Caco-2 (cell line): ENCODE results near the gene TP63. TPM values are rescaled to one million over a fixed set of nuclear protein-coding genes. Genes with fewer than 3 reads are reported as not detected.

Source experiments
- BruUV-seq: library from RNA; stranded (reverse); fragments of 400-500 nt; replicated peaks from 2 replicates; lab custom pipeline; 2021; lab: Mats Ljungman, UMichigan
- CTCF ChIA-PET: fragments of 300-600 bp; sonication (Branson Sonifier 250); formaldehyde crosslinking; loops from one replicate; lab custom pipeline; 2022; ENCODE audit warnings: antibody characterized with exemption; lab: Charles Lee
- POLR2A ChIA-PET: fragments of 300-600 bp; sonication (Branson Sonifier 250); formaldehyde crosslinking; loops from one replicate; lab custom pipeline; 2022; ENCODE audit warnings: antibody characterized with exemption; lab: Charles Lee
- DNase-seq, 2 experiments: peaks; one replicate each; pipeline versions ENCODE4 v3.0.0 to v3.0.0-alpha.2; 2020 to 2022
- H3K27me3 ChIP-seq: replicated peaks from 2 replicates; pipeline ENCODE4 v1.6.0; 2011; ENCODE audit warnings: low read length; ENCODE audit not compliant: control insufficient read depth, insufficient read depth
- H3K36me3 ChIP-seq: 2 replicates; pipeline ENCODE4 v1.5.1; 2011; ENCODE audit warnings: low read length; ENCODE audit not compliant: control insufficient read depth, insufficient read depth
- H3K4me1 ChIP-seq: fragments of 250-450 bp; sonication (Bioruptor Pico); 2 replicates; pipeline ENCODE4 v1.5.1; 2020; ENCODE audit warnings: mild to moderate bottlenecking
- H3K4me3 ChIP-seq: 2 replicates; pipeline ENCODE4 v1.5.1; 2011; ENCODE audit warnings: low read depth, mild to moderate bottlenecking, control low read depth, low read length
- H3K9me3 ChIP-seq: fragments of 250-450 bp; sonication (Bioruptor Pico); 2 replicates; pipeline ENCODE4 v1.5.1; 2020; ENCODE audit warnings: mild to moderate bottlenecking, moderate library complexity
- H3K27ac Mint-ChIP-seq: one replicate; pipeline ENCODE4 v1.8.0; 2022; ENCODE audit warnings: mixed read lengths; ENCODE audit not compliant: unreplicated experiment
- H3K27me3 Mint-ChIP-seq: one replicate; pipeline ENCODE4 v1.8.0; 2022; ENCODE audit warnings: mixed read lengths; ENCODE audit not compliant: insufficient read depth, unreplicated experiment
- H3K36me3 Mint-ChIP-seq: one replicate; pipeline ENCODE4 v1.8.0; 2022; ENCODE audit warnings: mild to moderate bottlenecking, mixed read lengths; ENCODE audit not compliant: insufficient read depth, unreplicated experiment
- H3K4me1 Mint-ChIP-seq: one replicate; pipeline ENCODE4 v1.8.0; 2022; ENCODE audit warnings: low read depth, mixed read lengths; ENCODE audit not compliant: unreplicated experiment
- H3K4me3 Mint-ChIP-seq: one replicate; pipeline ENCODE4 v1.8.0; 2022; ENCODE audit warnings: mild to moderate bottlenecking, moderate library complexity, mixed read lengths; ENCODE audit not compliant: unreplicated experiment
- H3K9me3 Mint-ChIP-seq: one replicate; pipeline ENCODE4 v1.8.0; 2022; ENCODE audit warnings: mixed read lengths; ENCODE audit not compliant: unreplicated experiment
- CTCF ChIP-seq, 2 experiments: fragments of 200-600 bp in 1 of 2; IDR thresholded peaks; 1 replicate in 1 of 2; 2 replicates in 1 of 2; pipeline versions ENCODE4 v1.5.1 to v1.8.0; 2011 to 2022; ENCODE audit warnings: antibody characterized with exemption in 1 of 2, control low read depth in 1 of 2, inconsistent platforms in 1 of 2, low read depth in 1 of 2, low read length in 1 of 2, mild to moderate bottlenecking in 1 of 2, moderate library complexity in 1 of 2; ENCODE audit not compliant: insufficient read depth in 1 of 2, severe bottlenecking in 1 of 2, unreplicated experiment in 1 of 2
- intact Hi-C: fragments of 100-400 bp; cut with micrococcal nuclease; formaldehyde crosslinking; loops from one replicate; pipeline ENCODE4 v1.10.0; 2022; ENCODE audit not compliant: unreplicated experiment
- total RNA-seq: library from RNA; stranded (reverse); gene quantifications from 2 replicates; pipeline ENCODE4 v1.2.3, GENCODE V29; 2022

The TP63 gene
- total RNA-seq, 1 experiment from 2014 or later = 1.2 TPM

DNA sequence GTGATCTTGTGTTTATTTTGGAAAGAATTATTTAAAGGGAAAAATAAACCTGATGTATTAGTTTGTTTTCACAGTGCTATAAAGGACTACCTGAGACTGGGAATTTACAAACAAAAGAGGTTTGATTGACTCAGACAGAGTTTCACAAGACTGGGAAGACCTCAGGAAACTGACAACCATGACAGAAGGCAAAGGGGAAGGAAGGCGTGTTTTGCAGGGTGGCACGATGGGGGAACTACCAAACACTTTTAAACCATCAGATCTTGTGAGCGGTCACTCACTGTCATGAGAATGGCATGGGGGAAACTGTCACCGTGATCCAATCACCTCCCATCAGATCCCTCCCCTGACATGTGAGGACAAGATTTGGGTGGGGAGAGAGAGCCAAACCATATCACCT is 87.0 kb downstream of the TP63 start:
- no TSS peak for BruUV-seq
- CTCF ChIA-PET = no interaction called here
- DNase-seq = no peak
- no peak overlapping the region for H3K4me3 Mint-ChIP-seq
- POLR2A ChIA-PET = no interaction called here
- TF ChIP-seq CTCF (IDR thresholded peaks at IDR 0.05; ENCODE audit: insufficient read depth in 1 of 2, low read depth in 1 of 2, low read length in 1 of 2, severe bottlenecking in 1 of 2, unreplicated experiment in 1 of 2) = no peak
- Histone ChIP-seq H3K4me1 (peaks cover 27% of the 10 kb centered on the region), H3K27me3 (no peaks in the 10 kb centered on the region), H3K36me3 (no peaks in the 10 kb centered on the region), H3K9me3 (no peaks in the 10 kb centered on the region), H3K4me3 (no peak overlapping the region)
- H3K9me3 Mint-ChIP-seq = no peaks in the 10 kb centered on the region
- H3K4me1 Mint-ChIP-seq = peaks cover 13% of the 10 kb centered on the region
- intact Hi-C loops = no loop called here
- no peaks in the 10 kb centered on the region for H3K36me3 Mint-ChIP-seq
- no peaks in the 10 kb centered on the region for H3K27me3 Mint-ChIP-seq
- H3K27ac Mint-ChIP-seq = no peak overlapping the region

DNA sequence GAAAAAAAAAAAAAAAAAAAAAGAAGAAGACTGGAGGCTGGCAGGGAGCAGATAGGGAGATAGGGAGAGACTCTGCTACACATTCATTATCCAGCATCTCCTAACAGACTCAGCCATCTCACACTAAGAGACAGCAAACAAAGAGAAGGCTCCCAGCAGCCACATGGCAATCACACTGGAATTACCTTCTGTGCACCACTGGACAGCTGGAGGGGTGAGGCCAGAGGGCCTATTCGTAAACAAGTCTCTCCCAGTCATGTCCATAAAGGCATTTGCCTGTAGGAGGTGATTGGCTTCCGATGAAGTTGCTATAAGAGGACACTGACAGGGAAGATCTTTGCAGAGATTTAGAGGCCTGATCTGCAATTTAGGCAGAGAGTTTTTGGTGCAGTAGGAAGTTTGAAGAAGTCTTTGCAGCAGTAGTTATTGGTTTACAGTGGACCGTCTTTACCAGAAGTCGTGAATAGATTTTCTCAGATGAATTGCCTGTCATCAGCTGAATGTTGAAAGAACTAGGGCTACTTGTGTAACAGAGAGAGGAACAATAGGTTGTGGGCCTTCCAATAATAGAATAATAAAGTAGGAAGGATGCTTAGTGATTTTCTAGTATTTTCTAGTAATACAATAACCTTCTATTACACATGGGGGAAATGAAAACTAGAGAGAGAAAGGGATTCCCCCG is 89.7 kb downstream of the TP63 start:
- H3K4me3 ChIP-seq = no peak overlapping the region
- no peaks in the 10 kb centered on the region for H3K9me3 Mint-ChIP-seq
- H3K4me1 Mint-ChIP-seq = peaks cover 13% of the 10 kb centered on the region
- CTCF ChIA-PET = interaction anchor here (1.0 kb wide), 1 partner anchor 228 kb away, joined by 3 read pairs; no protein-coding TSS in a partner anchor
- no peak overlapping the region for H3K27ac Mint-ChIP-seq
- H3K4me1 ChIP-seq = peaks cover 28% of the 10 kb centered on the region
- peak; percentile 10 to 55 for DNase-seq
- TF ChIP-seq CTCF (IDR thresholded peaks at IDR 0.05; ENCODE audit: insufficient read depth in 1 of 2, low read depth in 1 of 2, low read length in 1 of 2, severe bottlenecking in 1 of 2, unreplicated experiment in 1 of 2) = no peak
- H3K27me3 ChIP-seq = no peaks in the 10 kb centered on the region
- H3K27me3 Mint-ChIP-seq = no peaks in the 10 kb centered on the region
- no peak overlapping the region for H3K4me3 Mint-ChIP-seq
- POLR2A ChIA-PET = no interaction called here
- no peaks in the 10 kb centered on the region for H3K36me3 ChIP-seq
- BruUV-seq = no TSS peak
- no peaks in the 10 kb centered on the region for H3K36me3 Mint-ChIP-seq
- H3K9me3 ChIP-seq = no peaks in the 10 kb centered on the region
- intact Hi-C loops = no loop called here

GRCh38 chr3:189721873-189722665 is 90.9 kb downstream of the TP63 start:
- ChIA-PET CTCF (interaction anchor here (1.0 kb wide), 1 partner anchor 226 kb away, joined by 3 read pairs; no protein-coding TSS in a partner anchor), POLR2A (no interaction called here)
- H3K4me3 Mint-ChIP-seq = peak overlapping the region; percentile 0
- H3K27me3 ChIP-seq = no peaks in the 10 kb centered on the region
- H3K27me3 Mint-ChIP-seq = no peaks in the 10 kb centered on the region
- TF ChIP-seq CTCF (IDR thresholded peaks at IDR 0.05; ENCODE audit: insufficient read depth in 1 of 2, low read depth in 1 of 2, low read length in 1 of 2, severe bottlenecking in 1 of 2, unreplicated experiment in 1 of 2) = no peak
- no peaks in the 10 kb centered on the region for H3K36me3 ChIP-seq
- peak; percentile 15 to 43 for DNase-seq
- H3K9me3 Mint-ChIP-seq = no peaks in the 10 kb centered on the region
- H3K4me1 Mint-ChIP-seq = peaks cover 13% of the 10 kb centered on the region
- intact Hi-C loops = no loop called here
- H3K4me1 ChIP-seq = peaks cover 25% of the 10 kb centered on the region
- H3K4me3 ChIP-seq = no peak overlapping the region
- H3K36me3 Mint-ChIP-seq = no peaks in the 10 kb centered on the region
- peak overlapping the region; percentile 60 for H3K27ac Mint-ChIP-seq
- BruUV-seq = no TSS peak
- no peaks in the 10 kb centered on the region for H3K9me3 ChIP-seq
